Activated T-helper 2 cell treated with anti-CD3 and anti-CD28 coated beads, Interferon-gamma antibody, Interleukin-2, Interleukin-4, amounts not matched to agents 10 μg/mL and 5 μg/mL and 100 μg/mL, durations not matched to agents 14 hours and 24 hours and 36 hours (primary cell): ENCODE results near the gene RRAGC. TPM values are rescaled to one million over a fixed set of nuclear protein-coding genes. Genes with fewer than 3 reads are reported as not detected.

Source experiments
- DNase-seq: peaks from one replicate; pipeline ENCODE4 v3.0.0; 2021; ENCODE audit warnings: low spot score
- H3K27ac Mint-ChIP-seq: one replicate; pipeline ENCODE4 v1.8.0; 2021; ENCODE audit warnings: mixed read lengths
- H3K27me3 Mint-ChIP-seq: one replicate; pipeline ENCODE4 v1.8.0; 2021; ENCODE audit warnings: low read depth, mixed read lengths
- H3K36me3 Mint-ChIP-seq: one replicate; pipeline ENCODE4 v1.8.0; 2021; ENCODE audit warnings: low read depth, mixed read lengths
- H3K4me1 Mint-ChIP-seq: one replicate; pipeline ENCODE4 v1.8.0; 2021; ENCODE audit warnings: low read depth, mixed read lengths
- H3K4me3 Mint-ChIP-seq: one replicate; pipeline ENCODE4 v1.8.0; 2021; ENCODE audit warnings: low read depth, mild to moderate bottlenecking, moderate library complexity, mixed read lengths
- H3K9me3 Mint-ChIP-seq: one replicate; pipeline ENCODE4 v1.8.0; 2021; ENCODE audit warnings: mixed read lengths
- intact Hi-C: fragments of 100-400 bp; cut with micrococcal nuclease; formaldehyde crosslinking; loops from one replicate; pipeline ENCODE4 v1.15.1; 2023
- total RNA-seq: library from RNA; stranded (reverse); gene quantifications from 2 replicates; pipeline ENCODE4 v1.2.3, GENCODE V29; 2022

RRAGC gene
- total RNA-seq, 1 donor from 2014 or later, result 13.3 TPM

DNA sequence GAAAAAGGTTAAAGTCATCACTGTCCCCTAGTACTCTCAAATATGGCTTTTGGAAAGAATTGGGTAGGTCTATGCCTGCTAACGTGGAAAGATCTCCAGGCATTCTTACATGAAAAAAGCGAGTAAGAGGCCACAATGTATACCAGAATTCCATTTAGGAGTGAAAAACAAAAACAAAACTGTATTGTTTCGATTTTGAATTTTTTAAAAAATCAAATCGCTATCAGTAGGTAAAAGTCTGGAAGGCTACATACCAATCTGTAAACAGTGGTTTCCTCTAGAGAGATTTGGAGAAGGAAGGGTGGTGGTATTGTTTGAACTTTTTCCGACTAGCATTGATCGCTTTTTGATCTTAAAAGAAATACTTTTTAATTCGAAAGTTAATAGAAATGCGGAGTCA is 55.9 kb downstream of the RRAGC start:
- Mint-ChIP-seq H3K9me3 (no peaks in the 10 kb centered on the region), H3K4me1 (peaks cover 5% of the 10 kb centered on the region), H3K27me3 (peaks cover 65% of the 10 kb centered on the region), H3K36me3 (no peaks in the 10 kb centered on the region), H3K27ac (no peak overlapping the region), H3K4me3 (peak overlapping the region; percentile 52)
- DNase-seq, result no peak
- intact Hi-C loops, result no loop called here

DNA sequence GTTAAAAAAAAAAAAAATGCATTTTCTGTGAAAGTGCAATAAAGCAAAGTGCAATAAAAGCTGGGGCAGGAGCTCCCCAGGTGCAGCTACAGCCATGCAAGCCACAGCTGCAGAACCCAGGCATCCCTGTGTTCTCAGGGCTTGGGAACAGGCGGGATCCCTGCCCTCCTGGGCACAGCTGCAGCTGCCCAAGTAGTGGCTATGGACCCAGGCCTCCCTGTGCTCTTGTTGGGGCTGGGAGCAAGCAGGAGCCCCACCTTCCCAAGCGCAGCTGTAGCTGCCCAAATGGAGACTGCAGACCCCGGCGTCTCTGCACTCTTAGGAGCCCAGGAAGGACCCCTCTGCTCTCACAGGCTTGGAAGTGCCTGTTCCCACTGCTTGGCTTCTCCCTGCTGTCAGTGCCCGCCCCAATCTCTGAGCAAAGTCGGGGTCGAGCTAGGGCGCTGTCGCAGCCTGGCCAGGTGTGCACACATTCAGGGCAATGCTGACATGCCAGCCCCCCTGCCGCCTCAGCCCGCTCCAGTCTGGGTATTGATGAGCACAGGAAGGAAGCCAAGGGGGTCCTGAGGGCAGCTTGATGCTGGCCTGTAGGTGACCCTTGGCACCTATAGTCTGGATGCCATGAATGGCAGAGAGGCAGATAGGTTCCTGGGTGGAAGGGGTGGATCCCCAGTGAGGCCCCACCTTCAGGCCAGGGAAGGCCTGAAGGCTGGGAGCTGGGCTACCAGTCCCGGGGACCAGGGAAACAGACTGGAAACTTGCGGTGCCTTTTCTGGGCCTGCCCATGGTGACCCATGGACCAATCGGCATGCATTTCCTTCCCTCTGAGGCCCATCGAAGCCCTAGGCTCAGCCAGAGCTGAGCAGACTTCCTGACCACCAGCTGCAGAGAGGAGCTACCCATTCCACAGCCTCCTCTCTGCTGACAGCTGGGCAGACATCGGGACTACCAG is 58.6 kb downstream of the RRAGC start:
- intact Hi-C loops, result no loop called here
- Mint-ChIP-seq H3K27me3 (peaks cover 54% of the 10 kb centered on the region), H3K4me1 (peaks cover 5% of the 10 kb centered on the region)

DNA sequence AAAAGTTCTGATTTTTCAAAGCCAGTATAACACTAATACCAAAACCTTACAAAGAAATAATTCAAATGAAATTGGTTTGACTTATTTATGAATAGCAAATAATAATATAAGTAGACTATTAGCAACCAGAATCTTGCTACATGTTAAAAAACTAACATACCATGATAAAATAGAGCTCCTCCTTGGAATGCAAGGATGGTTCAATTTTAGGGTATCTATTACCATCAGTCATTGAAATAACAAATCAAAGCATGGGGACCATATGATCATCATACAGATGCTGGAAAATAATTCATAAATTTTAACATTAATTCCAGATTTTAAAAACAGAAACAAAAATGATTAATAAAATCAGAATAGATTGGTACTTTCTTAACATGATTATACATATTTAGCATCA is 66.3 kb downstream of the RRAGC start:
- DNase-seq, result no peak
- Mint-ChIP-seq H3K27ac (no peak overlapping the region), H3K27me3 (peaks cover 25% of the 10 kb centered on the region), H3K4me3 (no peak overlapping the region), H3K9me3 (peaks cover 6% of the 10 kb centered on the region), H3K4me1 (no peaks in the 10 kb centered on the region), H3K36me3 (no peaks in the 10 kb centered on the region)
- intact Hi-C loops, result no loop called here

More for the DNA sequence above, 58.6 kb downstream of the RRAGC start:
- H3K9me3 Mint-ChIP-seq, result no peaks in the 10 kb centered on the region
- H3K4me3 Mint-ChIP-seq, result no peak overlapping the region
- DNase-seq, result no peak
- no peak overlapping the region for H3K27ac Mint-ChIP-seq
- no peaks in the 10 kb centered on the region for H3K36me3 Mint-ChIP-seq

DNA sequence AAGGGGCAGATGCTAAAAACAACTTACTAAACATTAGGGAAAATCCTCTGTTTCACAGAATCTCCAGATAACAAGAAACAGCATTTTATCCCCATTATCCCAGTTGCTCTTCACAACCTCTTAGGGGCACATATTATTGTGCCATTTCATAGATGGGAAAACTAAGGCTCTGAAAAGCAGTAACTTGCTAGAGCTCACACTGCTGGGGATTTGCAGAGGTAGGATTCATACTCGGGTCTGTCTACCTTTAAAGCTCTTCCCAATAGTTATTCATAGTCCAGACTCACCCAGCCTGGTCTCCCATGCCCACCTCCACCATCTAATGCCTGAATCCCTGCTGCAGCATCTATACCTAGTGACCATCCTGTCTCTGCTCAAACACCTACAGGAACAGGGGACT is 67.7 kb downstream of the RRAGC start:
- intact Hi-C loops, result no loop called here
- no peaks in the 10 kb centered on the region for H3K36me3 Mint-ChIP-seq
- H3K27me3 Mint-ChIP-seq, result peaks cover 31% of the 10 kb centered on the region
- no peaks in the 10 kb centered on the region for H3K4me1 Mint-ChIP-seq
- H3K9me3 Mint-ChIP-seq, result peaks cover 6% of the 10 kb centered on the region
- no peak for DNase-seq
- no peak overlapping the region for H3K4me3 Mint-ChIP-seq
- no peak overlapping the region for H3K27ac Mint-ChIP-seq

DNA sequence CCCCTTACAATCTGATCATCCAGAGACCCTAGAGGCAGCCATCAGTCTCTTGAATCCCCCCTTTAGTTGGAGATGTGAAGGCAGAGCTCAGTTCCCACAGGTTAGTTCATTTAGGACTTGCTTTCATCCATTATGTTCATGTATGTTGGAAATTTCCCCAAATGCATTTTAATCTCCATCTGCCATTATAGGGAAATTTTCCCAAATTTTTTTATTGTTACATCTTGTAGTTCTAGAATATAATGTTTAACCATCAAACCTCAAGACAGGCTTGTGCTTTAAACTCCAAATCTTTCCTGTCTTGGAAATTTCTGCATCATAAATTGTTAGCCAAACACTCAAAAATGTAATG is 68.4 kb downstream of the RRAGC start:
- H3K9me3 Mint-ChIP-seq, result peaks cover 6% of the 10 kb centered on the region
- no peaks in the 10 kb centered on the region for H3K4me1 Mint-ChIP-seq
- intact Hi-C loops, result no loop called here
- H3K36me3 Mint-ChIP-seq, result no peaks in the 10 kb centered on the region
- H3K27me3 Mint-ChIP-seq, result peaks cover 31% of the 10 kb centered on the region
- no peak overlapping the region for H3K4me3 Mint-ChIP-seq
- no peak for DNase-seq
- H3K27ac Mint-ChIP-seq, result no peak overlapping the region

DNA sequence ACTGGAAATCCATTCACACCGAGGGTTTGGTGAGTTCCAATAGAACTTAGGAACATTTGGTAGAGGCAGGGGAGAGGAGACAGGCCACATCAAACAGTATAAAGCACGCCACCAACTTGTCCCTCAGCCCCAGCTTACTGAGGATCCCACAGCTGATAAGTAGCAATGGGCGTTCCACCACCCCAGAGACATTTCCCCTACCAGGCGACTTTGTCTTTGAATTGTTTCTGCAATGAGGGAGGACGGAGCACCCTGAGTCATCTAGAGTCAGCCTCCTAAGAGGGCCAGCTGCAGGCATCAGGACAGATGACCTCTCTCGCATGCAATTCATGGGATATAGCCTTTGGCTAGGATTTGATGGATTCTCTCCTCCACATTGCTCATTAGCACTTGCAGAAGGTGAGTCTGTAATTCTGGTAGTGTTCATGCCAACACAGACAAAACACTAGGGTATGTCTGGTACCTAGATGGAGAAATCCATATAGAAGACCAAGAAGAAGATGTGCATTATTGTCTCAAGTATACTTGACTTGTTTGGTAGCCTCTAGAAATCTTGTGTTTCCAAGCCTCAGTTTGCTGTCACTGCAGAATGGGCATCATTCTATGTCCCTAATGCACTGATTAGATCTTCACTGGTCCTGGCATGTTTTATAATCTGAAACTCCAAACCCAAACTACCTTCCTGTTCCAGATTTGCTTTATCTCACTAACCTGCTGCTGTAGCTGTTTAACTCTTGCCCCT is 69.0 kb downstream of the RRAGC start:
- Mint-ChIP-seq H3K4me3 (no peak overlapping the region), H3K27me3 (peaks cover 32% of the 10 kb centered on the region), H3K9me3 (peaks cover 6% of the 10 kb centered on the region), H3K27ac (no peak overlapping the region), H3K36me3 (no peaks in the 10 kb centered on the region), H3K4me1 (no peaks in the 10 kb centered on the region)
- intact Hi-C loops, result no loop called here
- DNase-seq, result no peak

DNA sequence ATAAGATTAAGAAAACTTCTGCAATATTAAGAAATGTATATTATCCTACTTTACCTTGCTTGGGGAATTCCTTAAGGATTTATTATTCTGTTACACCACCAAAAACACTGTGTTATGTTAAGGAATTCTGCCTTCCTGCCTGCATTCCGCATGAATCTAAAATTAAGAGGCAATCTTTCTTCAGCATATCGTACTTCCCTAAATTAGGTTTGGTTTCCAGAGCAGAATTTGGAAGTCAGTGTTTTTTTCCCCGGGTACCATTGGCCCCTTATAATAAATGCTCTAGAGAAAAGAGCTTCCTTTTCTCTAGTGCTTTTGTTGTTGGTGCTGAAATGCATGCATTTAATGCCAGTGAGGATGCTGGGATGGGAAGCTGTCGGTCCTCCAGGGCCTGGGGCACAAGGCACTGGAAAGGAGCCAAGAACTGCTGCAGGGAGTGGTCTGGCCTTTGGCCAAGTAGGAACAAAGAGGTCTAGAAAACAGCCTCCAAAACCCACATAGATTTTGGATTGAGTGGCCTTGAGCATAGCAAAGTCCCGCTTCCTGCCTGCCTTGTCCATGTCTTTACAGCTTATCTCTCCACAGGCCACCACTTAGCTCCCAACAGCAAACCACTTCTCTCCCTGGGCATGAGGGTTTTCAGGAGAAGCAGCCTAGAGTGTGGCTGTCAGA is 69.9 kb downstream of the RRAGC start:
- H3K4me3 Mint-ChIP-seq, result no peak overlapping the region
- intact Hi-C loops, result no loop called here
- no peak overlapping the region for H3K27ac Mint-ChIP-seq
- H3K4me1 Mint-ChIP-seq, result no peaks in the 10 kb centered on the region
- H3K27me3 Mint-ChIP-seq, result peaks cover 28% of the 10 kb centered on the region
- peaks cover 6% of the 10 kb centered on the region for H3K9me3 Mint-ChIP-seq
- H3K36me3 Mint-ChIP-seq, result no peaks in the 10 kb centered on the region
- DNase-seq, result no peak

DNA sequence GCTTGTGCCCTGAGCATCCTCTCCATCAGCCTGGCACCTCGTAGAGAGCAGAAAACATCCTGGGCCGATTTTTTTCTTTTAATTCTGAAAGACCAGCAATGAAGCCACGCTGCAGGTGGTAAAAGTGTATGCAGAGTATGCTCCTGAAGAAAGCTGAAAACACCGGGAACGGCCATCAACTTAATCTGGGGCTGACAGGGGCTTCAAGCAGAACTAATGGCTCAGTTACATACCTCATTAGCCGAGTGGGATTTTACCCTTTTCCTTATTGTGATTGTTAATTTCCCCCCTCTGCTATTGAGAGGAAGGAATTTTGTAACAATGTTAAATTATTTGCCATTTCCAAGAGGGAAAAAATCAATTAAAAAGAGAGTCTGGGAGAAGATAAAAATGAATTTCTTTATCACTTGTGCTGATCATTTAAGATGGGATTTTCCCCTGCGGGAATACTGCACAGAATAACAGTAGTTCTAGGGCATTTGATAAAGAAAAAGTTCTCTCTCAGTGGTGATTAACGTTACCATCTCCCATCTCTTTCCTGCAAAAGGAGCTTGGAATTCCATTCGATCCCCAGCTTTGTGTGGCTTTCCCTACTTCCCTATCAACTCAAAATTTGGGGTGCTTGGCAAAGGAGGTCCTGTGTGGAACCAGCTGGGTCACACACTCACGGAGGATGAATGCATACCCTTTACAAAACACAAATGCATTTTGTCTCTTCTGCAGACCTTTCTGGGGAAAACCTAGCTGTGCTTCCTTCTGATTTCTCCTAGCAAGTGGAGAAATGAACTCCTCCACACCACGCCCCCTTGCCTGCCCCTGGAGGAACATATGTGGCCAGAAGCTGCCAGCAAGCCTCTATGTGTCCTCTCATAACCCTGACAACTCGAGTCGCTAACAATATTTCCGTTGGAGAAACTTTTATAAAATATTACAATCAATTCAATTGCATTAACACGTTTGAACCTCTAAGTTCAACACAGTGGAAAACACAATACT is 70.9 kb downstream of the RRAGC start:
- Mint-ChIP-seq H3K4me3 (no peak overlapping the region), H3K9me3 (no peaks in the 10 kb centered on the region), H3K4me1 (no peaks in the 10 kb centered on the region), H3K36me3 (no peaks in the 10 kb centered on the region), H3K27ac (no peak overlapping the region), H3K27me3 (peaks cover 32% of the 10 kb centered on the region)
- DNase-seq, result no peak
- intact Hi-C loops, result no loop called here

Other genes starting within 250 kb of the RRAGC start
- 31.7 and 34.9 TPM in 2 replicates for gene MYCBP, start 13.6 kb upstream of the RRAGC start, total RNA-seq
- not detected in 2 replicates for gene GJA9, start 21.8 kb upstream of the RRAGC start, total RNA-seq
- gene RHBDL2, start 82.1 kb upstream of the RRAGC start, total RNA-seq, result not detected in 2 replicates
- gene AKIRIN1, start 131.5 kb upstream of the RRAGC start, total RNA-seq, result 68.6 and 69.7 TPM in 2 replicates
- 173 and 188 TPM in 2 replicates for gene NDUFS5, start 166.6 kb upstream of the RRAGC start, total RNA-seq